Left lung (tissue), 10 donors: ENCODE measurements around the gene SLC25A25. TPM values are rescaled to one million over a fixed set of nuclear protein-coding genes. Genes with fewer than 3 reads are reported as not detected.
A peak's percentile ranks its signal among the peaks of the same experiment; 100 is the strongest.

Experiments used
- ATAC-seq: fragments of 200-7000 bp; cut with Tn5 transposase; one replicate; pipeline ENCODE4 v1.9.1; 2020; ENCODE audit warnings: moderate library complexity
- DNase-seq, 4 donors: peaks; one replicate each; pipeline ENCODE4 v3.0.0-alpha.2; 2013 to 2020
- H3K27ac ChIP-seq, 2 donors: fragments of 200-600 bp; sonication (generic) in 1 of 2; one replicate each; pipeline versions ENCODE4 v1.5.0 to v1.8.0; 2020 to 2021
- H3K27me3 ChIP-seq, 2 donors: fragments of 200-600 bp; sonication (generic) in 1 of 2; one replicate each; pipeline versions ENCODE4 v1.5.0 to v1.8.0; 2020 to 2021
- H3K36me3 ChIP-seq, 2 donors: fragments of 200-600 bp; sonication (generic) in 1 of 2; one replicate each; pipeline versions ENCODE4 v1.5.0 to v1.8.0; 2020 to 2021
- H3K4me1 ChIP-seq, 2 donors: fragments of 200-600 bp; one replicate each; pipeline ENCODE4 v1.8.0; 2021
- H3K4me3 ChIP-seq, 2 donors: fragments of 200-600 bp; sonication (generic) in 1 of 2; one replicate each; pipeline versions ENCODE4 v1.5.0 to v1.8.0; 2020 to 2021; ENCODE audit warnings: mild to moderate bottlenecking in 1 of 2
- H3K9me3 ChIP-seq, 2 donors: fragments of 200-600 bp; sonication (generic) in 1 of 2; one replicate each; pipeline versions ENCODE4 v1.5.0 to v1.8.0; 2020 to 2021
- CTCF ChIP-seq, 2 donors: fragments of 200-600 bp; sonication (generic) in 1 of 2; IDR thresholded peaks; one replicate each; pipeline versions ENCODE4 v1.5.0 to v1.8.0; 2021; ENCODE audit warnings: antibody characterized with exemption in 2 of 2
- intact Hi-C, 2 donors: fragments of 100-400 bp; cut with DNase I; formaldehyde crosslinking; loops; one replicate each; pipeline versions ENCODE4 v1.11.2 to v1.14.2; 2022
- polyA plus RNA-seq, 6 donors: library from polyadenylated mRNA; unstranded; fragments of 120-200 nt; gene quantifications; one replicate each; pipeline ENCODE4 v1.2.1, GENCODE V29; 2013; ENCODE audit not compliant: insufficient read length in 6 of 6
- total RNA-seq, 2 donors: library from RNA; stranded (reverse); fragmentation: NEBNext Ultra II Directional; extraction: Animal tissue kit (Norgen Biotek cat#: 25700); gene quantifications; one replicate each; pipeline ENCODE4 v1.2.1, GENCODE V29; 2021
- donor health status: DM: no; HTN: yes; CAD: no.
- donor health status: DM: no; HTN: no; CAD: no.

SLC25A25 gene
- total and polyA plus RNA-seq, 8 donors, result 9.8 to 21.0 (median 15.4) TPM

GRCh38 chr9:128102196-128102595 is 34.2 kb downstream of the SLC25A25 start:
- Histone ChIP-seq H3K27ac (no peak overlapping the region), H3K36me3 (peaks cover 0 to 70% of the 10 kb centered on the region in 2 donors), H3K27me3 (no peaks in the 10 kb centered on the region), H3K4me3 (no peak overlapping the region), H3K4me1 (peaks cover 38 to 70% of the 10 kb centered on the region in 2 donors), H3K9me3 (no peaks in the 10 kb centered on the region)
- TF ChIP-seq CTCF (IDR thresholded peaks at IDR 0.05), result no peak
- DNase-seq (no peak), ATAC-seq (no peak)
- intact Hi-C loops, result no loop called here

- no peaks in the 10 kb centered on the region for H3K27me3 ChIP-seq
- peaks cover 0 to 78% of the 10 kb centered on the region in 2 donors for H3K36me3 ChIP-seq
- no peak for DNase-seq
- H3K4me1 ChIP-seq, result peaks cover 30 to 61% of the 10 kb centered on the region in 2 donors
- intact Hi-C loops, result no loop called here
- no peak for ATAC-seq
- H3K9me3 ChIP-seq, result no peaks in the 10 kb centered on the region
- no peak for TF ChIP-seq CTCF (IDR thresholded peaks at IDR 0.05)
- peak overlapping the region in 1 of 2 donors; percentile 13 for H3K27ac ChIP-seq
- H3K4me3 ChIP-seq, result no peak overlapping the region
Measured at GRCh38 chr9:128102861-128103588, 35.0 kb downstream of the SLC25A25 start.

GRCh38 chr9:128103589-128103962 is 35.5 kb downstream of the SLC25A25 start:
- DNase-seq (peak in 1 of 4 donors; percentile 57), ATAC-seq (no peak)
- H3K4me3 ChIP-seq, result no peak overlapping the region
- no peaks in the 10 kb centered on the region for H3K9me3 ChIP-seq
- peaks cover 29 to 56% of the 10 kb centered on the region in 2 donors for H3K4me1 ChIP-seq
- H3K27me3 ChIP-seq, result no peaks in the 10 kb centered on the region
- intact Hi-C loops, result no loop called here
- H3K36me3 ChIP-seq, result peaks cover 0 to 83% of the 10 kb centered on the region in 2 donors
- H3K27ac ChIP-seq, result peak overlapping the region in 1 of 2 donors; percentile 13
- TF ChIP-seq CTCF (IDR thresholded peaks at IDR 0.05), result no peak

GRCh38 chr9:128104171-128104618 is 36.2 kb downstream of the SLC25A25 start:
- peaks cover 0 to 90% of the 10 kb centered on the region in 2 donors for H3K36me3 ChIP-seq
- ATAC-seq (no peak), DNase-seq (peak in 1 of 4 donors; percentile 32)
- no peak overlapping the region for H3K4me3 ChIP-seq
- H3K9me3 ChIP-seq, result no peaks in the 10 kb centered on the region
- no peaks in the 10 kb centered on the region for H3K27me3 ChIP-seq
- intact Hi-C loops, result no loop called here
- TF ChIP-seq CTCF (IDR thresholded peaks at IDR 0.05), result no peak
- peaks cover 23 to 50% of the 10 kb centered on the region in 2 donors for H3K4me1 ChIP-seq
- no peak overlapping the region for H3K27ac ChIP-seq

GRCh38 chr9:128105538-128106175 is 37.6 kb downstream of the SLC25A25 start:
- Histone ChIP-seq H3K36me3 (peaks cover 0 to 91% of the 10 kb centered on the region in 2 donors), H3K27ac (no peak overlapping the region), H3K9me3 (no peaks in the 10 kb centered on the region), H3K4me3 (no peak overlapping the region), H3K27me3 (no peaks in the 10 kb centered on the region), H3K4me1 (peaks cover 9 to 37% of the 10 kb centered on the region in 2 donors)
- no peak for ATAC-seq
- peak in 1 of 4 donors; percentile 53 for DNase-seq
- no peak for TF ChIP-seq CTCF (IDR thresholded peaks at IDR 0.05)
- intact Hi-C loops, result no loop called here
